ENCODE measurements around the gene TUBB1.

DNA sequence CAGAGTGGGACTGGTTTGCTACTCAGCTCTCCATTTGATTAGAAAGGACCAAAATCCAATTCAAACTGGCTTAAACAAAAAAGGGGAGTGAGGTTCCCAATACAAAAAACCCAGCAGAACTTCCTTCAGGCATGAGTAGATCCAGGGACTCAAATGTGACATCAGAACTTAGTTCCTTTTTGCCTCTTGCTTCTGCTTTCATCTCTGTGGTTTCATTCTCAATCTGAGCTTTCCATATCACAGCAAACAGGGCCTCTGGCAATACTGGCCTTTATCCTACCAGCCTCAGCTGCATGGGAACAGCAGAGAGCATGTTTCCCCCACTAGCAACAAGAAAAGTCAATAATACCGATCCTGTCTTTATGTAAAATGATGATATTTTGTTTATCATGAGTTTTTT is 52.0 kb downstream of the TUBB1 start:
- TF ChIP-seq, protein P1, sequence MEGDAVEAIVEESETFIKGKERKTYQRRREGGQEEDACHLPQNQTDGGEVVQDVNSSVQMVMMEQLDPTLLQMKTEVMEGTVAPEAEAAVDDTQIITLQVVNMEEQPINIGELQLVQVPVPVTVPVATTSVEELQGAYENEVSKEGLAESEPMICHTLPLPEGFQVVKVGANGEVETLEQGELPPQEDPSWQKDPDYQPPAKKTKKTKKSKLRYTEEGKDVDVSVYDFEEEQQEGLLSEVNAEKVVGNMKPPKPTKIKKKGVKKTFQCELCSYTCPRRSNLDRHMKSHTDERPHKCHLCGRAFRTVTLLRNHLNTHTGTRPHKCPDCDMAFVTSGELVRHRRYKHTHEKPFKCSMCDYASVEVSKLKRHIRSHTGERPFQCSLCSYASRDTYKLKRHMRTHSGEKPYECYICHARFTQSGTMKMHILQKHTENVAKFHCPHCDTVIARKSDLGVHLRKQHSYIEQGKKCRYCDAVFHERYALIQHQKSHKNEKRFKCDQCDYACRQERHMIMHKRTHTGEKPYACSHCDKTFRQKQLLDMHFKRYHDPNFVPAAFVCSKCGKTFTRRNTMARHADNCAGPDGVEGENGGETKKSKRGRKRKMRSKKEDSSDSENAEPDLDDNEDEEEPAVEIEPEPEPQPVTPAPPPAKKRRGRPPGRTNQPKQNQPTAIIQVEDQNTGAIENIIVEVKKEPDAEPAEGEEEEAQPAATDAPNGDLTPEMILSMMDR (optimal IDR thresholded peaks at IDR 0.05 in 1 of 3, IDR thresholded peaks at IDR 0.05 in 1 of 3, conservative IDR thresholded peaks at IDR 0.05 in 1 of 3; ENCODE audit: extremely low read depth in 1 of 3, insufficient read depth in 2 of 3, low read length in 3 of 3), result no peak
- TF ChIP-seq EZH2 (IDR thresholded peaks at IDR 0.05; ENCODE audit: low read length), result no peak

Measured in keratinocyte (primary cell).